BLaER1 treated with 17β-estradiol and CSF1 and Interleukin-3, amounts not matched to agents 10 nM and 100 nM (cell line): ENCODE results near the gene FSHR.

Experiments used
- H3K27ac ChIP-seq, 11 experiments: shearing (Covaris generic); formaldehyde crosslinking; 2 replicates each; pipeline ENCODE4 v1.8.1; 2022
- H3K27me3 ChIP-seq, 11 experiments: shearing (Covaris generic); formaldehyde crosslinking; 2 replicates each; pipeline ENCODE4 v1.8.1; 2022
- H3K36me3 ChIP-seq, 11 experiments: shearing (Covaris generic); formaldehyde crosslinking; 2 replicates each; pipeline ENCODE4 v1.8.1; 2022
- H3K4me1 ChIP-seq, 10 experiments: shearing (Covaris generic); formaldehyde crosslinking; 2 replicates each; pipeline ENCODE4 v1.8.1; 2022
- H3K4me2 ChIP-seq, 11 experiments: shearing (Covaris generic); formaldehyde crosslinking; 2 replicates each; pipeline ENCODE4 v1.8.1; 2022
- H3K4me3 ChIP-seq, 10 experiments: shearing (Covaris generic); formaldehyde crosslinking; 2 replicates each; pipeline ENCODE4 v1.8.1; 2022
- H3K9ac ChIP-seq, 11 experiments: shearing (Covaris generic); formaldehyde crosslinking; 2 replicates each; pipeline ENCODE4 v1.8.1; 2022
- H3K9me3 ChIP-seq, 11 experiments: shearing (Covaris generic); formaldehyde crosslinking; replicated peaks in 1 of 11; 2 replicates each; pipeline ENCODE4 v1.8.1; 2022
- H4K20me1 ChIP-seq, 11 experiments: shearing (Covaris generic); formaldehyde crosslinking; 2 replicates each; pipeline ENCODE4 v1.8.1; 2022
- Cebpa-rat ChIP-seq, 11 experiments: shearing (Covaris generic); IDR thresholded peaks; 2 replicates each; pipeline ENCODE4 v1.8.1; 2022

The FSHR gene

GRCh38 chr2:49102146-49102545 lies 52.2 kb downstream of the FSHR start:
- no peak overlapping the region for H3K27ac ChIP-seq
- no peaks in the 10 kb centered on the region for H3K36me3 ChIP-seq
- H3K27me3 ChIP-seq = no peaks in the 10 kb centered on the region
- H3K9ac ChIP-seq = no peak overlapping the region
- H4K20me1 ChIP-seq = no peaks in the 10 kb centered on the region
- no peak for TF ChIP-seq Cebpa-rat (IDR thresholded peaks at IDR 0.05)
- H3K4me1 ChIP-seq = no peaks in the 10 kb centered on the region
- no peak overlapping the region for H3K4me3 ChIP-seq
- H3K4me2 ChIP-seq = no peak overlapping the region
- peaks cover 0 to 5% (median 0%) of the 10 kb centered on the region in 11 experiments; a peak in 2 of 22 replicates for H3K9me3 ChIP-seq

- no peak overlapping the region for H3K4me2 ChIP-seq
- H3K27me3 ChIP-seq = no peaks in the 10 kb centered on the region
- H3K4me1 ChIP-seq = no peaks in the 10 kb centered on the region
- H3K9ac ChIP-seq = no peak overlapping the region
- no peak for TF ChIP-seq Cebpa-rat (IDR thresholded peaks at IDR 0.05)
- H3K36me3 ChIP-seq = no peaks in the 10 kb centered on the region
- no peak overlapping the region for H3K4me3 ChIP-seq
- H3K9me3 ChIP-seq = peaks cover 8 to 19% (median 13%) of the 10 kb centered on the region in 11 experiments; a peak in 18 of 22 replicates
- no peak overlapping the region for H3K27ac ChIP-seq
- no peaks in the 10 kb centered on the region for H4K20me1 ChIP-seq
These were observed 73.6 kb downstream of the FSHR start for GRCh38 chr2:49080681-49081080.

DNA sequence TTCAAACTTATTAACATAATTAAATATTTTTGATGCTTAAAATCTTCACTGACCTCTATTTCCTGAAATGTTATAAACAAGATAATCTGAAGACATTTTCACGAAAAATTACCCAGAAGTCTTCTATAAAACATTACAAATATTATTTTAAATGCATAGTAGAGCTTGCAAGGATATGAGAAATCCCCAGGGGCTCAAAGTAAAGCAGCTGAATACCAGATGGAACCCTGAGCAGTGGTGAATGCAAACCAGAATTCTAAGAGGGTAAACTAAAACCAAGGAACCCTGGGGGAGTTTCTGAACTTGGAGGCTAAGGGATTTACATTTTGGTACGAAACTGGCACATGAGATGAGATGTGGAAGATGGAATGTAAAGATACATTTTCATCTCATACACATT lies 83.6 kb downstream of the FSHR start:
- Histone ChIP-seq H3K4me1 (no peaks in the 10 kb centered on the region), H3K9ac (no peak overlapping the region), H3K27me3 (no peaks in the 10 kb centered on the region), H3K36me3 (no peaks in the 10 kb centered on the region), H4K20me1 (no peaks in the 10 kb centered on the region), H3K4me2 (no peak overlapping the region), H3K9me3 (peaks cover 0 to 12% (median 4%) of the 10 kb centered on the region in 11 experiments; a peak in 9 of 22 replicates), H3K4me3 (no peak overlapping the region), H3K27ac (no peak overlapping the region)
- TF ChIP-seq Cebpa-rat (IDR thresholded peaks at IDR 0.05) = no peak

GRCh38 chr2:49069829-49070228 lies 84.5 kb downstream of the FSHR start:
- H3K9ac ChIP-seq = no peak overlapping the region
- no peak overlapping the region for H3K4me2 ChIP-seq
- no peak for TF ChIP-seq Cebpa-rat (IDR thresholded peaks at IDR 0.05)
- no peaks in the 10 kb centered on the region for H4K20me1 ChIP-seq
- peaks cover 0 to 10% (median 4%) of the 10 kb centered on the region in 11 experiments; a peak in 6 of 22 replicates for H3K9me3 ChIP-seq
- H3K4me3 ChIP-seq = no peak overlapping the region
- no peaks in the 10 kb centered on the region for H3K36me3 ChIP-seq
- no peaks in the 10 kb centered on the region for H3K27me3 ChIP-seq
- no peaks in the 10 kb centered on the region for H3K4me1 ChIP-seq
- H3K27ac ChIP-seq = no peak overlapping the region

- no peak overlapping the region for H3K9ac ChIP-seq
- H3K4me2 ChIP-seq = no peak overlapping the region
- peaks cover 0 to 5% (median 0%) of the 10 kb centered on the region in 11 experiments; a peak in 6 of 22 replicates for H3K9me3 ChIP-seq
- H3K27me3 ChIP-seq = no peaks in the 10 kb centered on the region
- H4K20me1 ChIP-seq = no peaks in the 10 kb centered on the region
- H3K27ac ChIP-seq = no peak overlapping the region
- no peaks in the 10 kb centered on the region for H3K4me1 ChIP-seq
- TF ChIP-seq Cebpa-rat (IDR thresholded peaks at IDR 0.05) = no peak
- H3K36me3 ChIP-seq = no peaks in the 10 kb centered on the region
- H3K4me3 ChIP-seq = no peak overlapping the region
These were observed 85.7 kb downstream of the FSHR start for GRCh38 chr2:49068613-49069012.

- no peak overlapping the region for H3K27ac ChIP-seq
- no peaks in the 10 kb centered on the region for H3K36me3 ChIP-seq
- no peaks in the 10 kb centered on the region for H3K4me1 ChIP-seq
- no peaks in the 10 kb centered on the region for H3K27me3 ChIP-seq
- TF ChIP-seq Cebpa-rat (IDR thresholded peaks at IDR 0.05) = no peak
- H3K4me3 ChIP-seq = no peak overlapping the region
- no peak overlapping the region for H3K4me2 ChIP-seq
- H3K9ac ChIP-seq = no peak overlapping the region
- no peaks in the 10 kb centered on the region for H3K9me3 ChIP-seq
- H4K20me1 ChIP-seq = no peaks in the 10 kb centered on the region
These were observed 86.3 kb downstream of the FSHR start for GRCh38 chr2:49067971-49068370.

DNA sequence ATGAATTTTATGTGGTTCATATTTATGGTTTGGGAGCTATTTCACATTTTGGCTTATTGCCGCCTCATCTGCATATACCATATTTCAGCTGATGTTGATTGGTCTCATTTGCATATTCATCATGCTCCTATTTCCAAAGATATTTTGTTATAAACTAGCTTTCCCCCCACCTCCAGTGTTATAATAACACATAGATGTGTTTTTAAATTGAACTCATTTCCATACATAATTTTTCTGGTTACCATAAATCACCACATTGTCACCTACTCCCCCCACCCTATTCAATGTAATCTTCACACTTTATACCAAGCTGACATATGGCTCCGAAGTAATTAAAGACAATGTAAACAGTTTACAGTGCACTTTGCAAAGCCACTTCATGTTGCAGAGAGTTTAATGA lies 101.2 kb downstream of the FSHR start:
- H3K4me2 ChIP-seq = no peak overlapping the region
- no peaks in the 10 kb centered on the region for H3K4me1 ChIP-seq
- TF ChIP-seq Cebpa-rat (IDR thresholded peaks at IDR 0.05) = no peak
- no peak overlapping the region for H3K27ac ChIP-seq
- peaks cover 18 to 31% (median 24%) of the 10 kb centered on the region in 11 experiments; a peak in 21 of 22 replicates for H3K9me3 ChIP-seq
- H3K4me3 ChIP-seq = no peak overlapping the region
- H4K20me1 ChIP-seq = no peaks in the 10 kb centered on the region
- no peaks in the 10 kb centered on the region for H3K27me3 ChIP-seq
- H3K36me3 ChIP-seq = no peaks in the 10 kb centered on the region
- H3K9ac ChIP-seq = no peak overlapping the region

- no peak overlapping the region for H3K9ac ChIP-seq
These were observed 104.0 kb downstream of the FSHR start for GRCh38 chr2:49050265-49050664.

GRCh38 chr2:49049161-49049560 lies 105.2 kb downstream of the FSHR start:
- no peak for TF ChIP-seq Cebpa-rat (IDR thresholded peaks at IDR 0.05)

More at GRCh38 chr2:49050265-49050664, 104.0 kb downstream of the FSHR start:
- no peaks in the 10 kb centered on the region for H4K20me1 ChIP-seq
- no peak overlapping the region for H3K4me2 ChIP-seq
- H3K4me1 ChIP-seq = no peaks in the 10 kb centered on the region
- TF ChIP-seq Cebpa-rat (IDR thresholded peaks at IDR 0.05) = no peak
- peaks cover 11 to 17% (median 13%) of the 10 kb centered on the region in 11 experiments; a peak in 21 of 22 replicates for H3K9me3 ChIP-seq
- H3K4me3 ChIP-seq = no peak overlapping the region
- H3K36me3 ChIP-seq = no peaks in the 10 kb centered on the region
- no peak overlapping the region for H3K27ac ChIP-seq
- H3K27me3 ChIP-seq = no peaks in the 10 kb centered on the region

DNA sequence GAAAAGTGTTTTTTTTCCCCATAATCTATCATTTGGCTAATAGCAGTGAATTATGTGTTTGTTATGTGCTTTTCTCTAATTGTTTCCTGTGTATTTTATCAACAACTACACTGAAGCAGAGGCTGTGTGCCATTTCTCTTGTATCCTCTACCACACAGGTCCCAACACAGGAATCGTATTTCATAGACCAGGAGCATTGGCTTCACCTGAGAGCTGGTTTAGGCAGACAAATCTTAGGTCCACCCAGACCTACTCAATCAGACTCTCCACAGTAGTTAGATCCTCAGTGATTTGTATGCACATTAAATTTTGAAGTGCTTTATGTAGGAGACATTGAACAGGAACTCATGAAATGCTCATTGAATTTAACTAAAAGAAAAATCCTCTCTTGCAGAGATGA lies 109.2 kb downstream of the FSHR start:
- Histone ChIP-seq H3K4me3 (no peak overlapping the region), H4K20me1 (no peaks in the 10 kb centered on the region), H3K27me3 (no peaks in the 10 kb centered on the region), H3K27ac (no peak overlapping the region), H3K4me2 (no peak overlapping the region), H3K9me3 (no peaks in the 10 kb centered on the region), H3K4me1 (peaks cover 0 to 14% (median 3%) of the 10 kb centered on the region in 10 experiments; a peak in 8 of 20 replicates), H3K36me3 (no peaks in the 10 kb centered on the region), H3K9ac (no peak overlapping the region)
- TF ChIP-seq Cebpa-rat (IDR thresholded peaks at IDR 0.05) = no peak

More at GRCh38 chr2:49049161-49049560, 105.2 kb downstream of the FSHR start:
- Histone ChIP-seq H3K9me3 (peaks cover 1 to 6% (median 3%) of the 10 kb centered on the region in 11 experiments; a peak in 15 of 22 replicates), H3K27ac (no peak overlapping the region), H3K9ac (no peak overlapping the region), H3K4me1 (no peaks in the 10 kb centered on the region), H3K4me2 (no peak overlapping the region), H4K20me1 (no peaks in the 10 kb centered on the region), H3K4me3 (no peak overlapping the region), H3K27me3 (no peaks in the 10 kb centered on the region), H3K36me3 (no peaks in the 10 kb centered on the region)
